ENCODE data around the gene PEPD.
A peak's percentile ranks its signal among the peaks of the same experiment; 100 is the strongest.

PEPD gene

DNA sequence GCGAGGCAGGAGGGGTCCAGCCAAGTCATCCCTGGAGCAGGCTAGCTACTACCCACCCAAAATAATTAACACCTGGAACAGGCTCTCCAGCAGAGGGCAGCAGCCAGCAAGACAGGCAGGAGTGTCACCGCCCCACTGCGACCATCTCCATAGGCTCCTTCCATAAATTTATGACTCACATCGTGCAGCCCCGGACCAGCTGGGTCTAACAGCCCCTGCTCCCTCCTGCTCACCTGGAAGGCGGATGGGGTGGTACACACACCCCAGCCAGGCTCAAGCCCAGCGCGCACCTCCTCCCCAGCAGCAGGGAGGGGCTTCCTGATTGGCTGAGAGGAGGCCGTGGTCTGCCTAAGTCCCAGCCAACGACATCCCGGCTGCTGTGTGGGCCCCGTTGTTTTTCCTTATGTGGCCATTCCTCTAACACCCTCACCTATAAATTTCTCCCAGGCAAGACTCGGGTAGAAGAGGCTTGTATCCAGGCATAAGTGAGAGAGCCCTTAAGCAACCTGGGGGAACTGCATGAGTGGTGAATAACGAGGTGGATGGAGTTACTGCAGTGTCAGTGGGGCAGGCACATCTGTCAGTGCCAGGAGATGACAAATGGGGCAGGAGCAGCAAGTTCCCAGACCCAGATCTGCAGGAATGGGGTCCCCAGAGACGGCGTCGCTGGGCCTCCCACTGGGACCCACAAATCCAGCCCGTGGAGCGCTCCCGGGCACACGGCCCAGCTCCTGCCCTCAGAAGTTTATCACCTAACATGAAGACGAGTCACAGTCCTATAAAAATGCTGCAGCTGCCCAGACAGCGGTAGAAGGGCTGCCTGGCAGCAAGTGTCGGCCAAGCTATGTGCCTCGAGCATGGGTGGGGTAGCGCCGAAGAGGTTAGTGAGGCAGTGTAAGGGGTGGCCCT is 105.0 kb downstream of the PEPD start:
- H3K9ac ChIP-seq (ENCODE audit: low read depth, low read length), result no peak overlapping the region
- H3K9me3 ChIP-seq (ENCODE audit: control insufficient read depth, insufficient read depth, low read length), result no peaks in the 10 kb centered on the region
- no peaks in the 10 kb centered on the region for H3K36me3 ChIP-seq (ENCODE audit: control insufficient read depth, insufficient read depth, low read length)
- H3K4me3 ChIP-seq (ENCODE audit: low read depth, low read length), result peak overlapping the region; percentile 56
- H3K27me3 ChIP-seq (ENCODE audit: control insufficient read depth, insufficient read depth, low read length), result no peaks in the 10 kb centered on the region
- H3K4me1 ChIP-seq (ENCODE audit: control insufficient read depth, insufficient read depth, low read length), result peaks cover 8% of the 10 kb centered on the region; the same call in 1 of the 2 replicates
- H3K27ac ChIP-seq (ENCODE audit: low read depth, low read length), result no peak overlapping the region

GRCh38 chr19:33414667-33415605 is 106.7 kb downstream of the PEPD start:
- Histone ChIP-seq H3K27ac (ENCODE audit: low read depth, low read length) (no peak overlapping the region), H3K4me1 (ENCODE audit: control insufficient read depth, insufficient read depth, low read length) (peaks cover 7% of the 10 kb centered on the region; the same call in 1 of the 2 replicates), H3K27me3 (ENCODE audit: control insufficient read depth, insufficient read depth, low read length) (no peaks in the 10 kb centered on the region), H3K9ac (ENCODE audit: low read depth, low read length) (no peak overlapping the region), H3K4me3 (ENCODE audit: low read depth, low read length) (no peak overlapping the region), H3K36me3 (ENCODE audit: control insufficient read depth, insufficient read depth, low read length) (no peaks in the 10 kb centered on the region), H3K9me3 (ENCODE audit: control insufficient read depth, insufficient read depth, low read length) (no peaks in the 10 kb centered on the region)

GRCh38 chr19:33413868-33414666 is 107.5 kb downstream of the PEPD start:
- Histone ChIP-seq H3K4me3 (ENCODE audit: low read depth, low read length) (no peak overlapping the region), H3K9ac (ENCODE audit: low read depth, low read length) (no peak overlapping the region), H3K27me3 (ENCODE audit: control insufficient read depth, insufficient read depth, low read length) (no peaks in the 10 kb centered on the region), H3K4me1 (ENCODE audit: control insufficient read depth, insufficient read depth, low read length) (no peaks in the 10 kb centered on the region), H3K27ac (ENCODE audit: low read depth, low read length) (no peak overlapping the region), H3K36me3 (ENCODE audit: control insufficient read depth, insufficient read depth, low read length) (no peaks in the 10 kb centered on the region), H3K9me3 (ENCODE audit: control insufficient read depth, insufficient read depth, low read length) (no peaks in the 10 kb centered on the region)

DNA sequence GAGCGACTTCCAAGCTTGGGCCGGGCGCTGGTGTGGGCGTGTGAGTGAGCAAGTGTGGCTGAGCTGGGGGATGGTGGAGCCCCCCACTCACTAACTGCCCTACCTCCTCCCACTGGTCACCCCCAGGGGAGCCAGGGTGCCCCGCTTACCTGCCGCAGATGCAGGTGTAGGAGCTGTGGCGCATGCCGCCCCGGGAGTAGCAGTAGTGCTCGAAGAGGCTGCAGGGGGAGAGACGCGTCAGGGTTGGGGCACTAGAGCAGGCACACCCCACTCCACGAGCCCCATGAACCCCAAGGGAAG is 108.2 kb downstream of the PEPD start:
- Histone ChIP-seq H3K4me3 (ENCODE audit: low read depth, low read length) (no peak overlapping the region), H3K9me3 (ENCODE audit: control insufficient read depth, insufficient read depth, low read length) (no peaks in the 10 kb centered on the region), H3K27ac (ENCODE audit: low read depth, low read length) (no peak overlapping the region), H3K27me3 (ENCODE audit: control insufficient read depth, insufficient read depth, low read length) (no peaks in the 10 kb centered on the region), H3K36me3 (ENCODE audit: control insufficient read depth, insufficient read depth, low read length) (no peaks in the 10 kb centered on the region), H3K4me1 (ENCODE audit: control insufficient read depth, insufficient read depth, low read length) (no peaks in the 10 kb centered on the region), H3K9ac (ENCODE audit: low read depth, low read length) (no peak overlapping the region)

DNA sequence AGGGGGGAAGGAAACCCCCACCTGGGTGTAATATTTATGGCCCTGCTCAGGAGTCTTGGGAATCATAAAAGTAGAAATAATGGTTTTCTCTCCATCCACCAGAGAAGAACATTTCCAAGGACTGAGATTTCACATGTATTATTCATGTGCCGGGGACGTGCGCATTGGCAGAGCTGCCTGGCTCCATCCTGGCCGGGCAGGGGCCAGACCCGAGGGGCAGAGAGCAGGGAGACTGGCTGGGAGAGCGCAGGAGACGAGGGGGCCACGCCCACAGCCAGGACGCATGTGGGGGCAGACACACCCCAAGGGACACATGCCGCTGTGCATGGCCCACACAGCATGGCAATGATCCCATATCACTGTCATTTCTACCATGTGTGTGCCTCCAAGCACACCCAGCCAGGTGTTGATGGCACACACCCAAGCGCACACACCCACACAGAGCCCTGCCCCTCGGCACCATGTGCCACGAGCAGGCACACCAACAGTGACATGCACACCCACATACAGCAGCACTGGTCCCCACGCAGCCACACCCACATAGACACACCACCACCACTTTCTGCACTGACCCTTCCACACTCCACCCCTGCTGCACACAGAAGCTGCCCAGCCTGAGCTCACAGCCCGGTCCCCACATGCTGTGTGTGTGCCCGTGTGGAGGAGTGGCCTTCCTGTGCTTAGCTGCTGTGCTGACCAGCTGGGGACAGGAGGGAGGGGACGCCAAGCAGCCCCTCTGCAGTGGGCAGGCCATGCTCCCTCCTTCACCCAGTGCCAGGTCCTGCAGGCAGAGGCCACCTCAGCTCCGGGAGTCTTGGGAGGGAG is 108.8 kb downstream of the PEPD start:
- Histone ChIP-seq H3K27ac (ENCODE audit: low read depth, low read length) (no peak overlapping the region), H3K9me3 (ENCODE audit: control insufficient read depth, insufficient read depth, low read length) (no peaks in the 10 kb centered on the region), H3K36me3 (ENCODE audit: control insufficient read depth, insufficient read depth, low read length) (no peaks in the 10 kb centered on the region), H3K9ac (ENCODE audit: low read depth, low read length) (no peak overlapping the region), H3K27me3 (ENCODE audit: control insufficient read depth, insufficient read depth, low read length) (no peaks in the 10 kb centered on the region), H3K4me3 (ENCODE audit: low read depth, low read length) (no peak overlapping the region), H3K4me1 (ENCODE audit: control insufficient read depth, insufficient read depth, low read length) (no peaks in the 10 kb centered on the region)

DNA sequence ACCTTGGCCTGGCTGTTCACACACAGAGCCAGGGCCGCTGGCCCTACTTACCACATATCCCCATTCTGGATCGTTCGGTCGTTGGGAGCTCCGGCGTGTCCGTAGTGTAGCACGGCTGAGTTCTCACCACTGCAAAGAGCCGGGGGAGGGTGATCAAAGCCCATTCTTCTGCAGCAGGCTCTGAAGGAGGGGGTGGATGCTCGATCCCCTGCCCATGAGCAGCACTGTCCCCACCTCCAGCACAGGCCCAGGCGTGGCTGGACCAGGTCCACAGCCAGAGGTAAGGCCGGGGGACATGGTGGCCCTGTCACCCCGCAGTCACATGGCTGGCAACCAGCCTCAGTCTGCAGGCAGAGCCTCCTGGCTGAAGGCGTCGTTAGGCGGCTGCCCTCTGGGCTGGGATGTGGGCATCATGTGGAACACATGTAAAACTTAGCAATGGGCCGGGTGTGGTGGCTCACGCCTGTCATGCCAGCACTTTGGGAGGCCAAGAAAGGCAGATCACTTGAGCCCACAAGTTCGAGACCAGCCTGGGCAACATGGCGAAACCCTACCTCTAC is 109.9 kb downstream of the PEPD start:
- Histone ChIP-seq H3K9me3 (ENCODE audit: control insufficient read depth, insufficient read depth, low read length) (no peaks in the 10 kb centered on the region), H3K4me3 (ENCODE audit: low read depth, low read length) (no peak overlapping the region), H3K4me1 (ENCODE audit: control insufficient read depth, insufficient read depth, low read length) (peaks cover under 1% of the 10 kb centered on the region), H3K36me3 (ENCODE audit: control insufficient read depth, insufficient read depth, low read length) (no peaks in the 10 kb centered on the region), H3K9ac (ENCODE audit: low read depth, low read length) (no peak overlapping the region), H3K27me3 (ENCODE audit: control insufficient read depth, insufficient read depth, low read length) (no peaks in the 10 kb centered on the region), H3K27ac (ENCODE audit: low read depth, low read length) (no peak overlapping the region)

- no peaks in the 10 kb centered on the region for H3K9me3 ChIP-seq (ENCODE audit: control insufficient read depth, insufficient read depth, low read length)
- no peaks in the 10 kb centered on the region for H3K36me3 ChIP-seq (ENCODE audit: control insufficient read depth, insufficient read depth, low read length)
- H3K4me3 ChIP-seq (ENCODE audit: low read depth, low read length), result no peak overlapping the region
- H3K4me1 ChIP-seq (ENCODE audit: control insufficient read depth, insufficient read depth, low read length), result peaks cover 4% of the 10 kb centered on the region
- no peaks in the 10 kb centered on the region for H3K27me3 ChIP-seq (ENCODE audit: control insufficient read depth, insufficient read depth, low read length)
- no peak overlapping the region for H3K27ac ChIP-seq (ENCODE audit: low read depth, low read length)
- H3K9ac ChIP-seq (ENCODE audit: low read depth, low read length), result no peak overlapping the region
Measured at GRCh38 chr19:33410915-33411401, 110.6 kb downstream of the PEPD start.

GRCh38 chr19:33409906-33410685 is 111.5 kb downstream of the PEPD start:
- Histone ChIP-seq H3K27me3 (ENCODE audit: control insufficient read depth, insufficient read depth, low read length) (no peaks in the 10 kb centered on the region), H3K4me1 (ENCODE audit: control insufficient read depth, insufficient read depth, low read length) (peaks cover 4% of the 10 kb centered on the region), H3K9ac (ENCODE audit: low read depth, low read length) (no peak overlapping the region), H3K36me3 (ENCODE audit: control insufficient read depth, insufficient read depth, low read length) (no peaks in the 10 kb centered on the region), H3K27ac (ENCODE audit: low read depth, low read length) (no peak overlapping the region), H3K9me3 (ENCODE audit: control insufficient read depth, insufficient read depth, low read length) (no peaks in the 10 kb centered on the region), H3K4me3 (ENCODE audit: low read depth, low read length) (no peak overlapping the region)

DNA sequence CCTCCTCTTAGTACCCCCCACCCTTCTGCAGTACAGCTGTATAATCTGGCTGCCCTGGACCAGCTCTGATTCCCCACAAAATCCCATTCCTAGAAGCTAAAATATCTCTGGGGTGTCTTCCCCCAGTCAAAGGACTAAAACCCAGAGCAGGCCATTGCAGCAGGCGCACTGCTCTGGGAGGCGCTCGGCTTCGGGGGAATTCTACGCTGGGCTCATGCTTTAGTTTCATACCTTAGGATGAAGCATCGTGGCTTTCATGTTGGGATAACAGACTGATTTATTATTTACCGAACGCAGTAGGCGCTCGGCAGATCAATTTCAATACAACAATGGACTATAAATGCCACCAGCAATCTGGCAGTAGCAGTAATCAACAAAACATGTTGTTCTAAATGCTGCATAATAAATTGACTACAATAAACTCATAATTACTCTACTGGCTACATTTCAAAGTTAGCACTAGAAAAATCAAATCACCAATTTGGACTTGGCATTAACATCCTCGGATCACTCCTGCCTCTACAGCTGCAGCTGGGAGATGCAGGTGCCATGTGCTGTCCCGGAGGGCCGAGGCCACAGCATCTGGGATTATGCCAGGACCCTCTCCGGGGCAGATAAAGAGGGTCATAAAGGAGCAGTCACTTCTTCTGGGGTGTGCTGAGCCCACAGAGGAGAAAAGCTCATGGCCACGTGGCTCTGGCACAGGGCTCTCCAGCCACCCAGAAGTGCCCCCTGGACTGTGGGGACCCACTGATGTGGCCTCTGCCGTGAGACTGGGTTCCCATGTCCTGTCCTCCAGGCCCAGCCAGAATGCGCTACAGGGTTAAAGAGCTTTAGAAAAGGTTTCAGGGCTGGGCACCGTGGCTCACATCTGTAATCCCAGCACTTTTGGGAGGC is 112.8 kb downstream of the PEPD start:
- no peaks in the 10 kb centered on the region for H3K9me3 ChIP-seq (ENCODE audit: control insufficient read depth, insufficient read depth, low read length)
- no peaks in the 10 kb centered on the region for H3K36me3 ChIP-seq (ENCODE audit: control insufficient read depth, insufficient read depth, low read length)
- no peak overlapping the region for H3K9ac ChIP-seq (ENCODE audit: low read depth, low read length)
- no peaks in the 10 kb centered on the region for H3K27me3 ChIP-seq (ENCODE audit: control insufficient read depth, insufficient read depth, low read length)
- H3K27ac ChIP-seq (ENCODE audit: low read depth, low read length), result no peak overlapping the region
- H3K4me1 ChIP-seq (ENCODE audit: control insufficient read depth, insufficient read depth, low read length), result peaks cover 4% of the 10 kb centered on the region
- H3K4me3 ChIP-seq (ENCODE audit: low read depth, low read length), result no peak overlapping the region
